Stimulated activated CD8-positive, alpha-beta memory T cell treated with anti-CD3 and anti-CD28 coated beads, Interleukin-7, amount 100 ng/mL, for 24 hours (primary cell): Measurements from ENCODE around the gene SPTLC3.

Experiments used
- DNase-seq: peaks from one replicate; pipeline ENCODE4 v3.0.0-alpha.2; 2020; ENCODE audit warnings: low read depth

Gene SPTLC3

GRCh38 chr20:13140775-13141174 lies 132.0 kb downstream of the SPTLC3 start:
- no peak for DNase-seq

- no peak for DNase-seq
Observed at GRCh38 chr20:13141546-13141945, 132.8 kb downstream of the SPTLC3 start.

GRCh38 chr20:13142143-13142542 lies 133.4 kb downstream of the SPTLC3 start:
- DNase-seq: no peak

- DNase-seq: no peak
Observed at GRCh38 chr20:13147071-13147963, 138.5 kb downstream of the SPTLC3 start.

- DNase-seq: no peak
Observed at GRCh38 chr20:13147971-13148370, 139.2 kb downstream of the SPTLC3 start.

- DNase-seq: no peak
Observed at GRCh38 chr20:13148402-13148801, 139.6 kb downstream of the SPTLC3 start.

- no peak for DNase-seq
Observed at GRCh38 chr20:13148961-13149360, 140.2 kb downstream of the SPTLC3 start.

GRCh38 chr20:13149371-13150105 lies 140.8 kb downstream of the SPTLC3 start:
- no peak for DNase-seq

GRCh38 chr20:13158369-13158768 lies 149.6 kb downstream of the SPTLC3 start:
- DNase-seq: no peak

- DNase-seq: no peak
Observed at GRCh38 chr20:13159889-13160288, 151.1 kb downstream of the SPTLC3 start.

GRCh38 chr20:13165203-13165602 lies 156.4 kb downstream of the SPTLC3 start:
- no peak for DNase-seq

- DNase-seq: no peak
Observed at GRCh38 chr20:13166011-13166410, 157.2 kb downstream of the SPTLC3 start.

GRCh38 chr20:13166437-13166836 lies 157.7 kb downstream of the SPTLC3 start:
- no peak for DNase-seq

- no peak for DNase-seq
Observed at GRCh38 chr20:13169086-13169485, 160.3 kb downstream of the SPTLC3 start.

GRCh38 chr20:13170771-13171170 lies 162.0 kb downstream of the SPTLC3 start:
- no peak for DNase-seq

GRCh38 chr20:13173201-13173600 lies 164.4 kb downstream of the SPTLC3 start:
- no peak for DNase-seq

- no peak for DNase-seq
Observed at GRCh38 chr20:13174402-13174801, 165.6 kb downstream of the SPTLC3 start.

- DNase-seq: no peak
Observed at GRCh38 chr20:13180986-13181889, 172.5 kb downstream of the SPTLC3 start.

GRCh38 chr20:13183005-13183404 lies 174.2 kb downstream of the SPTLC3 start:
- DNase-seq: no peak

- DNase-seq: no peak
Observed at GRCh38 chr20:13186043-13186774, 177.4 kb downstream of the SPTLC3 start.

- no peak for DNase-seq
Observed at GRCh38 chr20:13187899-13188298, 179.1 kb downstream of the SPTLC3 start.

GRCh38 chr20:13199279-13199678 lies 190.5 kb downstream of the SPTLC3 start:
- no peak for DNase-seq
